OCI-LY3 (cell line): Measurements from ENCODE around the gene CDC25B.

Experiments used
- CTCF ChIP-seq: fragments of 200-600, 300-600 bp; sonication (generic); IDR thresholded peaks from 2 replicates; pipeline ENCODE4 v1.5.1; 2014; ENCODE audit warnings: antibody characterized with exemption, low read length, low read depth
- EZH2phosphoT487 ChIP-seq: fragments of 200-600 bp; shearing (Covaris generic); IDR thresholded peaks from 2 replicates; pipeline ENCODE4 v1.6.1; 2018; ENCODE audit warnings: antibody characterized with exemption, mixed run types, low read depth

- TF ChIP-seq CTCF (no peak), EZH2phosphoT487 (no peak)
Observed at GRCh38 chr20:3751305-3751674, 44.8 kb upstream of the CDC25B start.
